NCI-H146 treated with DMSO at 0.1 percent for 48 hours (cell line): ENCODE results near the gene CD248.
A peak's percentile ranks its signal among the peaks of the same experiment; 100 is the strongest.
"Not testable (repeated sequence)": the region's sequence is repeated elsewhere in the genome, so short reads cannot be mapped to it uniquely, and the experiment has no call there.

Source experiments
- DNase-seq: peaks from one replicate; lab custom pipeline; 2025; ENCODE audit not compliant: unreplicated experiment; lab: John Stamatoyannopoulos, UW

Gene CD248

DNA sequence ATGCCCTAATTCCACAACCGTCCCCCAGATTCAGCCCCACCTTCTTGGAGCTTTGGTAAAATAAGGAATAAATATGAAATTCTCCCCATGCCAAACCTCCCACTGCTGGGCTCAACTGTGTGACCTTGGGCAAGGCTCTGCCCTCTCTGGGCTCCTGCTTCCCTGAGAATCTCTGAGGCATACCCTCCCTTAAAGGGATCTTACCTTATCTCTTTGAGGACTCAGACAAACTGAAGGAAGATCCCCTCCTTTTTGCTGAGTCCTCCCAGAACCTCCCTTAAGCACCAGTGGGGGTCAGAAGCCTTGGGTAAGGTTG is 2.7 kb downstream of the CD248 start:
- no peak for DNase-seq

DNA sequence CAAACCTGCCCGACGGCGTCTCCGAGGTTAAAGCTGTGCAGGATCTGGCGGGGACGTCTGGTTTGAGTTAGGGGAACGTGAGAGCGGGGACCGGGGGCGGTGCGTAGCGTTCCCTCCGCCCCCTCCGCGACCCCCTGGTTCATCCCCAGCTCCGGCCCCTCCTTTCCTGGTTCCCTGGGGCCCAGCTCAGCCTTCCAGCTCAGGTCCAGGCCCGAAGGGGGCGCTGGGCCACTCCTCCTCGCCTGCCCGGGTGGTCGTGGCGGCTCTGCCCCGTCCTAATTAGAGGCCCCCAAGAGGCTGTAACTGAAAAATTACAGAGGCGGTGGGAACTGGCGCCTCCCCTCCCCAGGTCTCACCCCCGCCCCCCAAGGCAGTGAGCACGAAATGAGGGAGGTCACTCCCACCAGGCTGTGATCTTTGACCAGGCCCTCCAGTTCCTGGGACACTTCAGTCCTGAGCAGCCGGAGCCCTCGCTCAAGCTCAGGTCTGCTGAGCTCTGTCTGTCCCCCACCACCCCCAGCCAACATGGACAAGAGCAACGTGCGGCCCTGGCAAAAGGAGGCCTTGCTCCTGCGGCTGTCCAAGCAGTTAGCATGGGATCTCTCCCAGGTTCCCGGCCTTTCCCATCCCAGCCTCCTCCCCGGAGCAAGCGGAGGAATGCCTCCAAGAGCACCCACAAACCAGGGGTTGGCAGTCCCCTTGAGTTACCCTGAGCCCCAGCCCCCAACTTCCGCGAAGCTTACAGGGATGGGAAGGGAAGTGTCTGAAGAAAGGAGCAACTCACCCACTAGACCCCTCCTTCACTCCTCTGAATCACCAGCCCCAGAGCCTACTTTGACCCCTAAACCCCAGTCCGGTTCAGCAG is 3.3 kb downstream of the CD248 start:
- DNase-seq = no peak

- DNase-seq = peak; percentile 89
These were observed 4.1 kb downstream of the CD248 start for GRCh38 chr11:66312549-66313320.

- peak; percentile 86 for DNase-seq
These were observed 4.8 kb downstream of the CD248 start for GRCh38 chr11:66311965-66312548.

- no peak for DNase-seq
These were observed 5.3 kb downstream of the CD248 start for GRCh38 chr11:66311470-66311964.

- DNase-seq = not testable (repeated sequence)
These were observed 5.9 kb downstream of the CD248 start for GRCh38 chr11:66310803-66311440.

DNA sequence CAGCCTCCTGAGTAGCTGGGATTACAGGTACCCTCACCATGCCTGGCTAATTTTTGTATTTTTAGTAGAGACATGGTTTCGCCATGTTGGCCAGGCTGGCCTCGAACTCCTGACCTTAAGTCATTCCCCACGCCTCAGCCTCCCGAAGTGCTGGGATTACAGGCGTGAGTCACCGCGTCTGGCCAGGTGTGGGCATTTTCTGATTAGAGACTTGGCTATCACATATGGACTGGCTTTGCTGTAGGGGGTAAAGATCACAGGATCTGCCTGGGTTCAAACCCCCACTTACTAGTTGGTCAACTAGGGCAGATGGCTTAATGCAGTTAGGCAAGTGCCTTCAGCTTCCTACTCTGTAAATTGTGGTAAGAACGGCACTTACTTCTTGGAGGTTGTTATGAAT is 6.5 kb downstream of the CD248 start:
- DNase-seq = no peak

GRCh38 chr11:66309475-66309874 is 7.4 kb downstream of the CD248 start:
- DNase-seq = no peak

GRCh38 chr11:66302656-66303055 is 14.2 kb downstream of the CD248 start:
- no peak for DNase-seq

DNA sequence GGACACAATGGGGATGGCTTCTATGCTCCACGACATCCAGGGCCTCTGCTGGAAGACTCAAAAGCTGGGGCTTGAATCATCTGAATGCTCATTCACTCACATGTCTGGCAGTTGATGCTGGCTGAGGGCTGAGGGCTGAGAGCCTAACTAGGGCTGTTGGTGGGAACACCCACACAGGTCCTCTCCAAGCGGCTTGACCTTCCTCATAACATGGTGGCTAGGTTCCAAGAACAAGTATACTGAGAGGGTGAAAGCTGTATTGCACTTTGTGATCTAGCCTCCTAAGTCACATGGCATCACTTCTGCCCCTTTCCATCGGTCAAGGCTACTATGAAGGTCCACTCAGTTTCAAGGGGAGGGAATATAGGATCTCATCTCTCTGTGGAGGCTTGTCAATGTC is 17.7 kb downstream of the CD248 start:
- DNase-seq = no peak

GRCh38 chr11:66297610-66298009 is 19.2 kb downstream of the CD248 start:
- DNase-seq = no peak

- DNase-seq = no peak
These were observed 21.9 kb downstream of the CD248 start for GRCh38 chr11:66294626-66295620.

DNA sequence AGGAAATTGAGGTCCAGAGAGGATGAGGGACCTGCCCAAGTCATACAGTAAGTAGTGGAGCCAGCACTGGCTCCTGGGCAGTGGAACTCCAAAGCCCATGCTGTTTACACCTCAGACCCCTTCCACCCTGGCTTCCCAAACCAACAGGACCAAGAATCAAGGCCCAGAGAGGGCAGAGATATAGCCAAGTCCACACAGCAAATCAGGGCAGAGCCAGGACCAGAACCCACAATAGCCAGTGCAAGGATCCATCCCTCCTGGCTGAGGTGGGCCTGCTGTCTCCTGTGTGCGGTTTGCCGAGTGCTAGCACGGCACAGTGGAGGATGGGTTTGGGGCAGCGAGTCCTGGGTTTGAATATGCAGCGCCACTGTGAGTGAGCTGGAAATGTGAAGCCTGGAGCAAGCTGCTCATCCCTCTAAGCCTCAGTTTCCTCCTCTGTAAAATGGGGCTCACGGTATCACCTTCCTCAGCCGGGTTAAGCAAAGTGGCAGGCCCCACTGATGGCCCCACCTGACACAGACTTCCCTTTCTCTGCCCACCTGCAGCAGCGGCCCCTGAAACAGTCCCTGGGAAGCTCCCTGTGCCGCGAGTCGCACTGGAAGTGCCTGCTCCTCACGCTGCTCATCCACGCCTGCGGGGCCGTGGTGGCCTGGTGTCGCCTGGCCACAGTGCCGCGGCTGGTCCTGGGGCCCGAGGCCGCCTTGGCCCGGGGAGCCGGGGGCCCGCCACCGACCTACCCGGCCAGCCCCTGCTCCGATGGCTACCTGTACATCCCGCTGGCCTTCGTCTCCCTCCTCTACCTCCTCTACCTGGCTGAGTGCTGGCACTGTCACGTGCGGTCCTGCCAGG is 22.8 kb downstream of the CD248 start:
- DNase-seq = no peak

DNA sequence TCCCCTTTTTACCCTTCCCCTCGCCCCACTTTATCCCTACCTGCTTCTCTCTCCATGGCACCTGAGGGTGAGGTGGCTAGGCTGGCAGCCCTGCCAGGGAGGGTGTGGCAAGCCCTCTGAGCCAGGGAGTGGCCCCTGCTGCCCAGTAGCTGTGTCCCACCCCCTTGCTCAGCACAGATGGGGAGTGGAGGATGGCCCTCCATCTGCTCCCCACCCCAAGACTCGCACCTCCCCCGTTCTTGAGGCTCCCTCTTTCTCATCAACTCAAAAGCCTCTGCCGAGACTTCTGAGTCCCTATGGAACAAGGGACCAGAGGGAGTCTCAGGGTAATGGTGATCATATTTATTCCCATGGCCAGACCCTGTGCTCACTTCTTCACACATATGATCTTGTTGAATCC is 23.5 kb downstream of the CD248 start:
- DNase-seq = no peak

- DNase-seq = no peak
These were observed 24.1 kb downstream of the CD248 start for GRCh38 chr11:66292543-66293332.

DNA sequence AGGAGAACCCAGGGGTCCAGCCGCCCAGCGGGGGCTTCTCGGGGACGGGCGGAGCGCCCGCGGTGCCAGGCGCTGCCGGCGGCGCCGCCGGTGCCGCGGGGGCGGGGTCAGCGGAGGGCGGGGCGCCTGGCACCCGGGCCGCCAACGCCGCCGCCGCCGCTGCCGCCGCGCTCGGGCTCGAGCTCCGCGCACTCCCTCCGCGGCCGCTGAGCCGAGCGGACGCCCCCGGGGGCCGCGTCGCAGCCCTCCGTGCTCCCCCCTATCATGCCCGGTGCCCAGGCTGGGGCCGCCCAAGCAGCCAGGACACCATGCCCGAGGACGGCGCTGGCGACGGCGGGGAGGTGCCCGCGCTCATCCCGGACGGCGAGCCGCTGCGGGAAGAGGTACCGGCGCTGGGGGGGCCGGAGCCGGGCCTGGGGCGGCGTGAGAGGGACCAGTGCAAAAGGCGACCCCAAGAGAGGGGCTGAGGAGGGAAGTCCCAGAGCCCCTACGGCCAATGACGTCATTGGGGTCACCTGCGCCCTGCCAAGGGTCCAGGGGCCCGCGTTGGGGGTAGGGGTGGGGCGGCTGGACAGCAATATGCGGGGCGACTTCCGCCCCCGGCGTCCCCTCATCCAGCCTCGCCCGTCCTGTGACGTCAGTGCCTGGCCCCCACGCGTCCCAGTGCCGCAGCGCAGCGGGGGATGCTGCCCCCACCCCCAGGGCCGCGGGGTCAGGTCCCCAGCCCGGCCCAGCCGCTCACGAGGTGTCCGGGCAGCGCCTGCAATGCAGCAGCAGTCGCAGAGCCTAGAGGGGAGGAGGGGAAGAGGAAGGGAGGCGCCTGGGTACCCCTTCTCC is 24.9 kb downstream of the CD248 start, which contains the start of gene TMEM151A:
TMEM151A (plus strand) TSS at position 189 of the 837 bp plus-strand sequence; CDS start at position 309, 120 bp downstream.
- no peak for DNase-seq

- no peak for DNase-seq
These were observed 25.5 kb downstream of the CD248 start for GRCh38 chr11:66291303-66291705.

- no peak for DNase-seq
These were observed 26.6 kb downstream of the CD248 start for GRCh38 chr11:66290330-66290621.
